ENCODE results near the gene CXCL10.

- TF ChIP-seq FOXK1 (CRISPR knock-in tag; IDR thresholded peaks at IDR 0.05; ENCODE audit: borderline replicate concordance) (no peak), POU5F1 (IDR thresholded peaks at IDR 0.05; ENCODE audit: borderline replicate concordance, low read depth, low read length, partially characterized antibody) (no peak), LARP7 (IDR thresholded peaks at IDR 0.05) (no peak), ZC3H8 (IDR thresholded peaks at IDR 0.05) (no peak), CTCF (IDR thresholded peaks at IDR 0.05 in 2 of 3, conservative IDR thresholded peaks at IDR 0.05 in 1 of 3; ENCODE audit: insufficient read depth in 2 of 3, low read depth in 1 of 3, low read length in 3 of 3) (no peak), REST (IDR thresholded peaks at IDR 0.05; ENCODE audit: borderline replicate concordance) (no peak), REST (CRISPR knock-in tag; IDR thresholded peaks at IDR 0.05; ENCODE audit: low read depth) (no peak), HMGXB4 (CRISPR knock-in tag; IDR thresholded peaks at IDR 0.05) (no peak), BMI1 (IDR thresholded peaks at IDR 0.05; ENCODE audit: low read length) (no peak), MAX (CRISPR knock-in tag; IDR thresholded peaks at IDR 0.05) (no peak)
Observed at GRCh38 chr4:76035799-76036380, 12.6 kb upstream of the CXCL10 start, which contains the start of gene CXCL11.

All from K562 (cell line).